GM18951 (cell line): ENCODE measurements around the gene MAP1B.

Source experiments
- POLR2A ChIP-seq: IDR thresholded peaks from 4 replicates; pipeline ENCODE4 v1.6.1; 2011; ENCODE audit warnings: mild to moderate bottlenecking; ENCODE audit not compliant: insufficient read length, insufficient read depth; ENCODE audit errors: extremely low read depth
- in situ Hi-C: fragments of 300-500 bp; cut with MboI; formaldehyde crosslinking; loops from one replicate; pipeline ENCODE4 v1.12.0; 2022; ENCODE audit warnings: low sequenced_read_pairs, mixed read lengths, inconsistent platforms; ENCODE audit not compliant: unreplicated experiment

MAP1B gene

DNA sequence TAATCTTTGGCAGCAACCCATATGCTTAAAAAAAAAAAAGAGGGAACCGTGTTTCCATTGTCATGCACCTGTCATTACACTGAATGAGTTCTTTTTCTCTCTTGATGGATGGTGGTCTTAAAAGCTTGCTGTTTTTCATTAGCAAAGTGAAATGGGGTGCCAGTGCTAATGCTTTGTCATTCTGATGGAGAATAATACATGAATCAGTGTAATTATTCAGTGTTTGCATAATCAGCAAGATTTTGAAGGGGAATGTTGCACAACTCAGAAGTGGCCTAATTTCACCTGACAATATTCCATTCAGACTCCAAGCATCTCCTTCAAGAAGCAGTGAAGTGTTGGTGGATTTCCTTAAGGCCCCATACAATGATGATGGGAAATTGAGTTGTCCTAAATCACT lies 38.1 kb downstream of the MAP1B start:
- in situ Hi-C loops, result loop anchor here (10.0 kb wide), 1 partner anchor 99 kb away; no protein-coding TSS in a partner anchor
- no peak for TF ChIP-seq POLR2A

DNA sequence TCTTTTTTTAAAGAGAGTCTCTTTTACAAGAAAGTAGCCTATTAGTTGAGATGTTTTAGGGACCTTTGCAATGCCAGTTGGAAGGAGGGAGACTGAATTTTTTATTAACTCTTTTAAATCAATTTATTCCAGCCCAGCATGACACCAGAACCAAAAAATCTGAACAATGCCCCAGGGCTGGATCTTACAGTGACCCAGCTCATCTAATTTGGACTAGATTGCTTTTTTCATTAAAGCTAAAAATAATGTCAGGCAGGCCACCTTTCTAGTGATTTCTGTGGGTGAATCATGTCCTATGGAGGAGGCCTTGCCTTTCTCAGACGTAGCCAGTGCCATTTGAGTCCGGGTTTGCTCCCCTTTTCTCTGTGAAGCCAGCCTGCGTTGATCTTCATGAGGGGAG lies 38.8 kb downstream of the MAP1B start:
- in situ Hi-C loops, result loop anchor here (10.0 kb wide), 1 partner anchor 99 kb away; no protein-coding TSS in a partner anchor
- no peak for TF ChIP-seq POLR2A

DNA sequence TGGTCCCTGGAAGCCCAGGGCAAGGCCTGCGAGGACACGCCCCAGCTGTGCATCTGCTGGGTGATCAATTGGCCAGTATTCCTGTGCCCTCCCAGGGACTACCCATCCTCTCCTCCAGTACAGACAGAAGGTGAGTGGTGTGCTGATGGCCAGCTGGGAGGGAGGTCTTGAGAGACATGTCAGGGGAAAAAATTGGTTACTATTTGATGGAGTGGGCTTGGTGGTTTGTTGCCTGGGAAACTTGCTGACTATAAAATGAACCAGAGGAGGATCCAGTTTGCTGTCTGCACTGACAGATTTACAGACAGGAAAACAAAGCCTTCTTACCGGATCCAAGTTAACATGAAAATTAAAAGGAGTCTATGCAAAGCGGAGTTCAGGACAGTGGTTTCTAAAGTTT lies 40.3 kb downstream of the MAP1B start:
- no peak for TF ChIP-seq POLR2A
- in situ Hi-C loops, result loop anchor here (10.0 kb wide), 1 partner anchor 97 kb away; no protein-coding TSS in a partner anchor

DNA sequence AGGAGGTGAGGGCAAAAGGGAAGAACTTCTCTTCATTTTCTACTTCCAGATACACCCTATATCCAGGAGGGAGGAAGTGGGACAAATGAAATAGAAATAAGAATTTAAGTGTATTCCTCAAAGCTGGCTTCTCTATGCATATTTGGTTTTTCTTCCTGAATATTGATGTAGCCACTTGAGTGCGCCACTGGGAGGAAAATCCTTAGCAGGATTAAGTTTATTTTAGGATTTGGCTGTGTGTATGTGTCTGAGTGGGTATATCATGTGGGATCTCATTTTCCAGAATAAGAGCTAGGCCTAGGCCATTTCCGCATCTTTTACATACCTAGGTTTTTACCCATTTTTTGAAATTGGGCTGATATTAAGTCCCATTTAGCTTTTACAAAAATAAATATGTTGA lies 42.5 kb downstream of the MAP1B start:
- no peak for TF ChIP-seq POLR2A
- in situ Hi-C loops, result loop anchor here (10.0 kb wide), 1 partner anchor 95 kb away; no protein-coding TSS in a partner anchor

DNA sequence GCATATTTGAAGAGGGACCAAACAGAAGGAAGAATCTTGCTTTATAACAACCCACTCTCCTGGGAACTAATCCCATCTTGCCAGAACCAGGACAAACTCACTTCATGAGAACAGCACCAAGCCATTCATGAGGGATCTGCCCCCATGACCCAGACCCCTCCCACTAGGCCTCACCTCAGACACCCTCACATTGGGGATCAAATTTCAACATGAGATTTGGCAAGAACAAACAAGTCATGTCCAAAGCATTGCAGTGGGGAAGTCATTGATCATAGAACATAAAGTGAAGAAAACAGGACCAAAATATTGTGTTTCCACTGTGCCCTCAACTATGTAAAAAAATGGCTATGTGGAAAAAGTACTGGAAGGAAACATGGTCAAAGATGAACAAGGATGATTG lies 43.9 kb downstream of the MAP1B start:
- in situ Hi-C loops, result no loop called here

DNA sequence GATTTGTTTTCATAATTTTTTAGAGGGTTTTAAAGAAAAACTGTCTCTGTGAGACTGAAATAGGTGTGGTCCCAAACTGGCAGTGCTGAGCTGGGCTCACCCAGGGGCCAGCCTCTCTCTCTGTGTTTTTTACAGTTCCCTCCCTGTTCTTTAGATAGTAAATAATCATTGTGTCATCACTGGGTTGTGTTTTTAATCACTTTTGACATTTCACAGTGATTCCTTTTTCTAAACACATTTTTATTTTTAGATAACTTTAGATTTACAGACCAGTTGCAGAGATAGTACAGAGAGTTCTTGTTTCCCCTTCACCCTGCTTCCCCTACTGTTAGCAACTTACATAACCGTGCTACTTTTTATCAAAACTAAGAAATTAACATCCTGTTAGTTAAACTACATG lies 44.4 kb downstream of the MAP1B start:
- TF ChIP-seq POLR2A, result no peak
- in situ Hi-C loops, result no loop called here

More for the DNA sequence above, 43.9 kb downstream of the MAP1B start:
- TF ChIP-seq POLR2A, result no peak

DNA sequence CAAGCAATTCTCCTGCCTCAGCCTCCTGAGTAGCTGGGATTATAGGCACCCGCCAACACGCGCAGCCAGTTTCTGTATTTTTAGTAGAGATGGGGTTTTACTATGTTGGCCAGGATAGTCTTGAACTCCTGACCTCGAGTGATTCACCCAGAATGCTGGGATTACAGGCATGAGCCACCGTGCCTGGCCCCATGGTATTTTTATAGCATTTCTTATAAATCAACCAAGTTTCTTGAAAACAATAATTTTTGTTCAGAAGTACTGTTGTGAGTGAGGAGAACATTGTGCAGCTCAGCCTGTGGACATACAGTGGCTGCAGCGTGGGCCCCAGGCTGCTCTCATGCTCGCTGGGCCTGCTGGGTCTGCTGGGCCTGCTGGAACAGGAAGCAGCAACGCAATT lies 45.3 kb downstream of the MAP1B start:
- TF ChIP-seq POLR2A, result no peak
- in situ Hi-C loops, result no loop called here

DNA sequence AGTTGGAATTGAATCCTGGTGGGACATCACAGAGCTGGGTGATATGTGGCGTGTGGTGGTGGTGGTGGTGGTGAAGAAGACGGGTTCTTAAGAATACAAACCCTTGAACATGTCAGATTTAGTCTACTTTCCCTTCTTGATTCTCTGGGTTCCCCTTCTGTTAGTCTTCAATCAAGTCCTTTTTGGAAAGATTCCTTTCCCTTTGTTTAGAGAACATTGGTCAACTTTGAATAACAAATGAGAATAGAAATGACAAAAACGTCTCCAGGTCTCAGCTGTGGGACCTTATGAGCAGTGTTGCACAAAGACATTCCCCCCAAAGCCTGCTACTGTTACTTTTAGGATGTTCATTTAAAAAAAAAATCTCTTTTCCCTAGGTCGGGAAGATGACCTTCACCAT lies 46.3 kb downstream of the MAP1B start:
- TF ChIP-seq POLR2A, result no peak
- in situ Hi-C loops, result no loop called here

DNA sequence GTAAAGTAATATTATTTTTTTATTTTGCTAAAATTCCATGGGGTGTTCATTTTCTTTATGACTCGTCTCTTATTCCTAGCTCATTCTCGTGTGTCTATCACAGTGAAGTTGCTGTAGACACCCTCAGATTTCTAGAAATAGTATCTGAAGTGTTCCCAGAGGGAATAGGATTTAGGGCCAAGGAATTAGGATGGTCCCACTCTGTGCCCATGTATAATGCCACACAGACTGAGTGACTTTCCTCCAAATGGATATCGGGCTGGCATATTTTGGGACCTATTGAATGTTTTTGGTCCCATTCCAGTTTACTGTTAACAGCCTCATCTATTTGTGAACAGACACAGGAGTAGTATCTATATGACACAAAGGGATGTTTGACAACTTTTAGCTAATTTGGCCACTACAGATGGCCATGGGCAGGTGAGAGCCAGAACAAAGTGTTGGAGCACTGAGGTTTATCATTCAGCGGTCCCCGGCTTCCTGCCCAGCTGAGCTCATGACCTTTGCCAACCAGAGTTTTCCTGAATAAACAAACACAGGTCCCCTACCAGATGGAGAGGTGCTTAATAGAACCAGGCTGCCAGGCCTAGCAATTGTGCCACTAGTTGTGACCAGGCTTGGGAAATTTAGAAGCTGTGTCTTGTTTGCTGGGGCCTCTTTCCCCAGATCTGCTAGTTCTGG lies 46.9 kb downstream of the MAP1B start:
- no peak for TF ChIP-seq POLR2A
- in situ Hi-C loops, result no loop called here

DNA sequence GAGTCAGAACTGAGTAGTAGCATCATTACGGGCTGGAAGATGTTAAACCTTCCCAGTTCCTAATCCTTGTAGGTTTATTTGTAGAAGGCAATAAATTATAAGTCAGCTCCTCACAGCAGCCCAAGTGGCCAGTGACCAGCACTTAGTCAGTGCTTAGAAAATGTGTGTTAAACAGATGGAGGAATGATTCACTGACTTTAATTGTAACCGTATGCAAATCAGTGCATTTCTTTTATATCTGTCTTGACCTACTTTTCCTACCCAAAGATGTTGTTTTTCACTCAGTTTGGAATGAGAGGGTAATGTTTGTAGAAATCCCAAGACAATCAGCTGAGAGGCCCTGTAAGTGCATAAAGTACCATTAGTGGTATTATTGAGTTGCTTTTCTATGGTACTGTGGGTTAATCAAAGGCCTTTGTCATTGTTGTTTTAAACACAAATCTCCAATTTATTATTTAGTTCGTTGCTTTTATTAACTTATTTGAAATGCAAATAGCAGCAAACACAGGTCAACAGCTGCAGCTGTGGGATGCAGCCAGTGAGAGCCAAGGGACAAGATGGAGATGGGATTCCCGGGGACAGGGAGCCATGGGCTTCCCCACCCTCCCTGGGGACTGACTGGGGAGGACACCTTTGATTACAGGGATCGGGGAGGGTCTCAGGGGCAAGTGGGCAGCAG lies 49.8 kb downstream of the MAP1B start:
- no peak for TF ChIP-seq POLR2A
- in situ Hi-C loops, result no loop called here

DNA sequence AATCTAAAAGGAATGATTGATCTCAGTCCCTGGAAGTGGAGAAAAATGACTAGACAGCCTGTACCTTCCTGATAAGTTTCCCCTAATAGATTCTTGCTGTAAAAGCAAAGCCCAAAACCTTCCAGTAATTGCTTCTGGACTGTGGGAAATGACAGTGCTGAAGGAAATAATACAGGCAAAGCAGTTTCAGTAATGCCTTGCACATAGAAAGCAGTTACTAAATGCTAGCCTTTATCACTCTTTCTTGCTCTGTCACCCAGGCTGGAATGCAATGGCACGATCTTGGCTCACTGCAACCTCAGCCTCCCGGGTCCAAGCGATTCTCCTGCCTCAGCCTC lies 50.3 kb downstream of the MAP1B start:
- no peak for TF ChIP-seq POLR2A
- in situ Hi-C loops, result no loop called here

DNA sequence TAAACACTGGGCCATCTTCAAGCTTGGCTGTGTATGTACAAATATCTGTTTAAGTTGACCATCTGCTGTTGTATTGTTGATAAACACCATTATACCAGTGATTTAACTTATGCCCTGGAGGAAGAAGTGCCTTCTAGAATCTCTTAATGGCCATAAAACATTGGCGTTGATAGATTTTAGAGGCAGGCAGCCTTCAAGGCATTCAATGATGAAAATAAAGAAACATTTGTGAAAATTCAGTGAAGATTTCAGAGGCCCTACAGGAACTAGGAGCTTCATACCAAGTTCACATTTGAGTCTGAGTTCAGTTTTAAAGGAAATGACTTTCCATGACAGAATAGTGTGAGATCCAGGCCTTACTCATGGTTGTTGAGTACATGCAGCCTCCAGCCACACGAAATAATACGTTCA lies 52.2 kb downstream of the MAP1B start:
- in situ Hi-C loops, result no loop called here
- TF ChIP-seq POLR2A, result no peak

DNA sequence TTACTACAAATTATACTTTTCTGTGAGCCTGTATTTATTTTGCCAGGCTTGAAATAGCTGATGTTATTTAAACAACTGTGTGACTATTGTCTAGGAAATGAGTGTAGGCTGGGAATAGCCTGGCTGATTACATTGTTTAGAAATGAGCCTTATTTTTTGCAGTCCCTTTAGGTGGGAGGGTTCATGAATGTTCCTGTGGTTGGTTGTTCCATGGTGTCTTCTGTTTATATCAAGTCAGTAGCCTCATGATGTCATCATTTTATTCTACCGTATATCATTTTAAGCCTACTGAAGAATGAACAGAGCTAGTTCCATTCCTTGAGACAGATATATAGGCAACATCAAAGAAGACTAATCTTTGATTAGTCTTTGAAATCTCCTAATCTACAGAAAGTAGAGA lies 53.1 kb downstream of the MAP1B start:
- no peak for TF ChIP-seq POLR2A
- in situ Hi-C loops, result no loop called here

DNA sequence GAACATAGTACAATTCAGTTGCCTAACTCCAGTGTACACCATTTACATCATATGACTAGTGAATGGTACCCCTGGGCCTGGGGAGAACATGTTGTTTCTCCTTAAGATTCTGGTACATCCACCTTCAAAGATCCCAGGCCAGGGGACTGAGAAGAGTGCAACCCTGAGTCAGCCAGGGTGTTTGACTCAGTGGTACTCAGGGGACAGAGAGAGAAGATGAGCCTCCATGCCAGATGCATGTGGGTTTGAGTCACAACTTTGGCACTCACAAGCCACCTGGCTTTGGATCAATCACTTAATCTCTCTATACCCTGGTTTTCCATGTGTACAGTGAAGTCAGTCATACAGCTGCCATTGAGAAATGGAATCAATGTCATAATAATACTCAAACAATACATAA lies 53.7 kb downstream of the MAP1B start:
- in situ Hi-C loops, result no loop called here
- no peak for TF ChIP-seq POLR2A
